Mucosa of stomach (tissue), 1 donor: Measurements from ENCODE around the gene SIPA1L3.
"Not testable (repeated sequence)": the region's sequence is repeated elsewhere in the genome, so short reads cannot be mapped to it uniquely, and the experiment has no call there.

Experiments used
- H3K27me3 ChIP-seq: one replicate; pipeline ENCODE4 v1.7.0; 2013; ENCODE audit warnings: mild to moderate bottlenecking, low read length; ENCODE audit not compliant: control insufficient read depth, insufficient read depth
- H3K36me3 ChIP-seq: one replicate; pipeline ENCODE4 v1.7.0; 2013; ENCODE audit warnings: low read length; ENCODE audit not compliant: control insufficient read depth, insufficient read depth
- H3K4me1 ChIP-seq: one replicate; pipeline ENCODE4 v1.7.0; 2013; ENCODE audit warnings: mild to moderate bottlenecking, low read length; ENCODE audit not compliant: control insufficient read depth, insufficient read depth
- H3K4me3 ChIP-seq: one replicate; pipeline ENCODE4 v1.7.0; 2013; ENCODE audit warnings: low read length
- H3K9ac ChIP-seq: one replicate; pipeline ENCODE4 v1.7.0; 2013; ENCODE audit warnings: mild to moderate bottlenecking, low read length, moderate library complexity
- H3K9me3 ChIP-seq: one replicate; pipeline ENCODE4 v1.7.0; 2013; ENCODE audit warnings: mild to moderate bottlenecking, low read length, moderate library complexity; ENCODE audit not compliant: control insufficient read depth
- donor health status: Pancreatic carcinoma.

The SIPA1L3 gene

GRCh38 chr19:37896180-37896579 lies 10.8 kb upstream of the SIPA1L3 start:
- H3K9ac ChIP-seq, result no peak overlapping the region
- no peaks in the 10 kb centered on the region for H3K36me3 ChIP-seq
- peaks cover 6% of the 10 kb centered on the region for H3K27me3 ChIP-seq
- H3K9me3 ChIP-seq, result no peaks in the 10 kb centered on the region
- no peak overlapping the region for H3K4me3 ChIP-seq
- H3K4me1 ChIP-seq, result no peaks in the 10 kb centered on the region

- no peaks in the 10 kb centered on the region for H3K27me3 ChIP-seq
- H3K9ac ChIP-seq, result no peak overlapping the region
- no peaks in the 10 kb centered on the region for H3K4me1 ChIP-seq
- no peaks in the 10 kb centered on the region for H3K9me3 ChIP-seq
- H3K36me3 ChIP-seq, result no peaks in the 10 kb centered on the region
- H3K4me3 ChIP-seq, result no peak overlapping the region
Observed at GRCh38 chr19:37899453-37899852, 7.6 kb upstream of the SIPA1L3 start.

- Histone ChIP-seq H3K4me3 (no peak overlapping the region), H3K4me1 (no peaks in the 10 kb centered on the region), H3K36me3 (no peaks in the 10 kb centered on the region), H3K9ac (no peak overlapping the region), H3K9me3 (no peaks in the 10 kb centered on the region), H3K27me3 (no peaks in the 10 kb centered on the region)
Observed at GRCh38 chr19:37899966-37900365, 7.0 kb upstream of the SIPA1L3 start.

- H3K9me3 ChIP-seq, result no peaks in the 10 kb centered on the region
- peaks cover 8% of the 10 kb centered on the region for H3K4me1 ChIP-seq
- H3K4me3 ChIP-seq, result no peak overlapping the region
- no peaks in the 10 kb centered on the region for H3K36me3 ChIP-seq
- H3K9ac ChIP-seq, result no peak overlapping the region
- H3K27me3 ChIP-seq, result no peaks in the 10 kb centered on the region
Observed at GRCh38 chr19:37902668-37903067, 4.3 kb upstream of the SIPA1L3 start.

- Histone ChIP-seq H3K27me3 (no peaks in the 10 kb centered on the region), H3K4me3 (no peak overlapping the region)
Observed at GRCh38 chr19:37903096-37903495, 3.9 kb upstream of the SIPA1L3 start.

GRCh38 chr19:37905946-37906868 lies 801 bp upstream of the SIPA1L3 start, which contains the start of gene WDR87:
Gene WDR87, minus strand, starts transcription at chr19:37906594. Its CDS starts 8,355 bp downstream, at chr19:37898239.
- peak within 1 kb of the TSS; percentile 70 for H3K9ac ChIP-seq
- no peaks in the 10 kb centered on the region for H3K27me3 ChIP-seq
- H3K9me3 ChIP-seq, result no peaks in the 10 kb centered on the region

More at GRCh38 chr19:37903096-37903495, 3.9 kb upstream of the SIPA1L3 start:
- Histone ChIP-seq H3K36me3 (no peaks in the 10 kb centered on the region), H3K9ac (no peak overlapping the region), H3K4me1 (peaks cover 12% of the 10 kb centered on the region), H3K9me3 (no peaks in the 10 kb centered on the region)

GRCh38 chr19:37907735-37908455 lies 887 bp downstream of the SIPA1L3 start:
- Histone ChIP-seq H3K4me3 (peak overlapping the region; percentile 85), H3K4me1 (peaks cover 13% of the 10 kb centered on the region), H3K9ac (peak overlapping the region; percentile 70), H3K27me3 (no peaks in the 10 kb centered on the region), H3K9me3 (no peaks in the 10 kb centered on the region), H3K36me3 (no peaks in the 10 kb centered on the region)

More at GRCh38 chr19:37905946-37906868, 801 bp upstream of the SIPA1L3 start, which contains the start of gene WDR87:
- Histone ChIP-seq H3K4me1 (peaks cover 13% of the 10 kb centered on the region), H3K4me3 (peak within 1 kb of the TSS; percentile 85), H3K36me3 (no peaks in the 10 kb centered on the region)

- Histone ChIP-seq H3K9ac (no peak overlapping the region), H3K4me1 (peaks cover 13% of the 10 kb centered on the region), H3K4me3 (no peak overlapping the region), H3K36me3 (no peaks in the 10 kb centered on the region), H3K27me3 (no peaks in the 10 kb centered on the region), H3K9me3 (no peaks in the 10 kb centered on the region)
Observed at GRCh38 chr19:37909661-37910199, 2.7 kb downstream of the SIPA1L3 start.

GRCh38 chr19:37914908-37915307 lies 7.9 kb downstream of the SIPA1L3 start:
- Histone ChIP-seq H3K9me3 (no peaks in the 10 kb centered on the region), H3K27me3 (no peaks in the 10 kb centered on the region), H3K4me3 (no peak overlapping the region), H3K4me1 (no peaks in the 10 kb centered on the region), H3K36me3 (no peaks in the 10 kb centered on the region), H3K9ac (peak overlapping the region; percentile 17)

- Histone ChIP-seq H3K4me3 (no peak overlapping the region), H3K36me3 (no peaks in the 10 kb centered on the region), H3K27me3 (no peaks in the 10 kb centered on the region), H3K9ac (peak overlapping the region; percentile 4), H3K4me1 (peaks cover 25% of the 10 kb centered on the region), H3K9me3 (no peaks in the 10 kb centered on the region)
Observed at GRCh38 chr19:37920591-37921450, 13.8 kb downstream of the SIPA1L3 start.

GRCh38 chr19:37924573-37924972 lies 17.6 kb downstream of the SIPA1L3 start:
- not testable (repeated sequence) for H3K4me3 ChIP-seq, H3K36me3 ChIP-seq, H3K9ac ChIP-seq, H3K27me3 ChIP-seq, H3K9me3 ChIP-seq
- peaks cover 43% of the 10 kb centered on the region for H3K4me1 ChIP-seq
